HL-60 (cell line): ENCODE data around the gene ATRNL1.

Experiments
- GABPA ChIP-seq: IDR thresholded peaks from 2 replicates; pipeline ENCODE4 v1.6.1; 2012; ENCODE audit warnings: low read depth
- TF ChIP-seq, protein P1 (sequence below): IDR thresholded peaks from one replicate; pipeline ENCODE4 v1.5.1; 2011; ENCODE audit warnings: low read length, control low read depth, inconsistent platforms; ENCODE audit not compliant: insufficient read depth
- TF ChIP-seq, protein P2 (sequence below): IDR thresholded peaks from 2 replicates; pipeline ENCODE4 v1.6.1; 2012; ENCODE audit warnings: low read depth; ENCODE audit not compliant: insufficient replicate concordance

DNA sequence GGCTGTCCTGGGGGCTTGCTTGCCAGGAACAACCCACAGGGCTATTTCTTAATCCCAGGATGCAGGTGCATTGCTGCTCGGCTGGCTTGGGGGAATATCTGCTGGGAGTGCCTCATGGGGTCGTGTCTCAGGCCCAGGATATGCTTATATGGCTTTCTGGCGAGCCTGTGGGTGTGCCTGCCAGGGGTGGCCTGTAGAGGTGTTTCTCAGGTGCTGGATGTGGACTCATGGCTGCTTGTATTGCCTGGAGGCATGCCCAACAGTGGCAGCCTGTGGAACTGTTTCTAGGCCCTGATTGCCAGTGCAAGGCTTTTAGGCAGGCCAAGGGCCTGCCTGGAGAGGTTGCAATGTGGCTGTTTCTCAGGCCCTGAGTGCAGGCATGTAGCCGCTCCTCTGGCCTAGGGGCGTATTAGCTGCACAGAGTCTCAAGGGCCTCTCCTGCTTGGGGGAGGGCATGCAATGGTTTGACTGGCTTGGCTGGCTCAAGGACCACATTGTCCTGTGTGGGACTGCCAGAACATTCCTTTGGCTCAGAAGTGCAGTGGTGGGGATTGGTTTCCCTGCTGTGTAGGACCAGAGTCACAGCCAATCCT lies 202.1 kb downstream of the ATRNL1 start:
- TF ChIP-seq, protein P1, sequence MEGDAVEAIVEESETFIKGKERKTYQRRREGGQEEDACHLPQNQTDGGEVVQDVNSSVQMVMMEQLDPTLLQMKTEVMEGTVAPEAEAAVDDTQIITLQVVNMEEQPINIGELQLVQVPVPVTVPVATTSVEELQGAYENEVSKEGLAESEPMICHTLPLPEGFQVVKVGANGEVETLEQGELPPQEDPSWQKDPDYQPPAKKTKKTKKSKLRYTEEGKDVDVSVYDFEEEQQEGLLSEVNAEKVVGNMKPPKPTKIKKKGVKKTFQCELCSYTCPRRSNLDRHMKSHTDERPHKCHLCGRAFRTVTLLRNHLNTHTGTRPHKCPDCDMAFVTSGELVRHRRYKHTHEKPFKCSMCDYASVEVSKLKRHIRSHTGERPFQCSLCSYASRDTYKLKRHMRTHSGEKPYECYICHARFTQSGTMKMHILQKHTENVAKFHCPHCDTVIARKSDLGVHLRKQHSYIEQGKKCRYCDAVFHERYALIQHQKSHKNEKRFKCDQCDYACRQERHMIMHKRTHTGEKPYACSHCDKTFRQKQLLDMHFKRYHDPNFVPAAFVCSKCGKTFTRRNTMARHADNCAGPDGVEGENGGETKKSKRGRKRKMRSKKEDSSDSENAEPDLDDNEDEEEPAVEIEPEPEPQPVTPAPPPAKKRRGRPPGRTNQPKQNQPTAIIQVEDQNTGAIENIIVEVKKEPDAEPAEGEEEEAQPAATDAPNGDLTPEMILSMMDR = no peak
- TF ChIP-seq, protein P2, sequence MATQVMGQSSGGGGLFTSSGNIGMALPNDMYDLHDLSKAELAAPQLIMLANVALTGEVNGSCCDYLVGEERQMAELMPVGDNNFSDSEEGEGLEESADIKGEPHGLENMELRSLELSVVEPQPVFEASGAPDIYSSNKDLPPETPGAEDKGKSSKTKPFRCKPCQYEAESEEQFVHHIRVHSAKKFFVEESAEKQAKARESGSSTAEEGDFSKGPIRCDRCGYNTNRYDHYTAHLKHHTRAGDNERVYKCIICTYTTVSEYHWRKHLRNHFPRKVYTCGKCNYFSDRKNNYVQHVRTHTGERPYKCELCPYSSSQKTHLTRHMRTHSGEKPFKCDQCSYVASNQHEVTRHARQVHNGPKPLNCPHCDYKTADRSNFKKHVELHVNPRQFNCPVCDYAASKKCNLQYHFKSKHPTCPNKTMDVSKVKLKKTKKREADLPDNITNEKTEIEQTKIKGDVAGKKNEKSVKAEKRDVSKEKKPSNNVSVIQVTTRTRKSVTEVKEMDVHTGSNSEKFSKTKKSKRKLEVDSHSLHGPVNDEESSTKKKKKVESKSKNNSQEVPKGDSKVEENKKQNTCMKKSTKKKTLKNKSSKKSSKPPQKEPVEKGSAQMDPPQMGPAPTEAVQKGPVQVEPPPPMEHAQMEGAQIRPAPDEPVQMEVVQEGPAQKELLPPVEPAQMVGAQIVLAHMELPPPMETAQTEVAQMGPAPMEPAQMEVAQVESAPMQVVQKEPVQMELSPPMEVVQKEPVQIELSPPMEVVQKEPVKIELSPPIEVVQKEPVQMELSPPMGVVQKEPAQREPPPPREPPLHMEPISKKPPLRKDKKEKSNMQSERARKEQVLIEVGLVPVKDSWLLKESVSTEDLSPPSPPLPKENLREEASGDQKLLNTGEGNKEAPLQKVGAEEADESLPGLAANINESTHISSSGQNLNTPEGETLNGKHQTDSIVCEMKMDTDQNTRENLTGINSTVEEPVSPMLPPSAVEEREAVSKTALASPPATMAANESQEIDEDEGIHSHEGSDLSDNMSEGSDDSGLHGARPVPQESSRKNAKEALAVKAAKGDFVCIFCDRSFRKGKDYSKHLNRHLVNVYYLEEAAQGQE = no peak
- no peak for TF ChIP-seq GABPA
